ENCODE results near the gene SND1. TPM values are rescaled to one million over a fixed set of nuclear protein-coding genes. Genes with fewer than 3 reads are reported as not detected.

SND1 gene
- total RNA-seq, 1 experiment from 2014 or later = 139 TPM

DNA sequence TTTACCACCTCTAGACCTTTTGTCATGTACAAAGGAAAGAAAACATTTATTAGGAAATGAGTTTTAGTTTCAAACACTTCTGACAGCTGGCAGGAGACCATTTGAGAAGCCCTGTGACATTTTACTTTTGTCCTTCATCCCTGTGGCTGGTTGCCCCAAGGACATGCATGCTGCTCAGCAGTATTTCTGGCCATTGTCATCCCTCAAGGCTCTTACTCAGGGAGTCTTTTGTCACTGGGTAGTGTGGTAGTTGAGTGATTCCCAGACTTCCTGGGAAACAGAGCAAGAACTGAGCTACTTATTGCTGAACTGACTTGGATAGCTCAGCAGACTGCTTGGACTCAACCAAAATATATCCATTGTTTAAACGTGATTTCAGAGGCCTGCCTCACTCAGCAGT is 236.4 kb downstream of the SND1 start:
- no peaks in the 10 kb centered on the region for H3K27me3 ChIP-seq (ENCODE audit: low read length)
- no peaks in the 10 kb centered on the region for H3K79me2 ChIP-seq (ENCODE audit: low read length)
- intact Hi-C loops (cut with micrococcal nuclease) = no loop called here
- ATAC-seq (no peak), DNase-seq (no peak)
- BruUV-seq (replicated peaks) = TSS peak; percentile 10
- H3F3A ChIP-seq (ENCODE audit: low read length, unreplicated experiment) = no peaks in the 10 kb centered on the region
- H2AFZ ChIP-seq (ENCODE audit: low read length) = no peak overlapping the region
- CTCF ChIA-PET = no interaction called here
- H4K20me1 ChIP-seq (ENCODE audit: low read length) = peaks cover 3% of the 10 kb centered on the region; the same call in 1 of the 2 replicates
- no peaks in the 10 kb centered on the region for H3K9me3 ChIP-seq (ENCODE audit: low read length)
- H3K4me2 ChIP-seq (ENCODE audit: low read length) = no peak overlapping the region
- POLR2A ChIA-PET (ENCODE audit: unreplicated experiment) = no interaction called here
- H3K36me3 ChIP-seq (ENCODE audit: low read depth, low read length) = peaks cover 30% of the 10 kb centered on the region
- no peaks in the 10 kb centered on the region for H3K4me1 ChIP-seq (ENCODE audit: insufficient read depth, low read length)
- no peak overlapping the region for H3K4me3 ChIP-seq (ENCODE audit: low read length)
- TF ChIP-seq EZH2phosphoT487 (IDR thresholded peaks at IDR 0.05; ENCODE audit: borderline replicate concordance, low read length) = no peak
- TF ChIP-seq EZH2 (IDR thresholded peaks at IDR 0.05; ENCODE audit: low read length, unreplicated experiment) = no peak
- TF ChIP-seq, protein P1, sequence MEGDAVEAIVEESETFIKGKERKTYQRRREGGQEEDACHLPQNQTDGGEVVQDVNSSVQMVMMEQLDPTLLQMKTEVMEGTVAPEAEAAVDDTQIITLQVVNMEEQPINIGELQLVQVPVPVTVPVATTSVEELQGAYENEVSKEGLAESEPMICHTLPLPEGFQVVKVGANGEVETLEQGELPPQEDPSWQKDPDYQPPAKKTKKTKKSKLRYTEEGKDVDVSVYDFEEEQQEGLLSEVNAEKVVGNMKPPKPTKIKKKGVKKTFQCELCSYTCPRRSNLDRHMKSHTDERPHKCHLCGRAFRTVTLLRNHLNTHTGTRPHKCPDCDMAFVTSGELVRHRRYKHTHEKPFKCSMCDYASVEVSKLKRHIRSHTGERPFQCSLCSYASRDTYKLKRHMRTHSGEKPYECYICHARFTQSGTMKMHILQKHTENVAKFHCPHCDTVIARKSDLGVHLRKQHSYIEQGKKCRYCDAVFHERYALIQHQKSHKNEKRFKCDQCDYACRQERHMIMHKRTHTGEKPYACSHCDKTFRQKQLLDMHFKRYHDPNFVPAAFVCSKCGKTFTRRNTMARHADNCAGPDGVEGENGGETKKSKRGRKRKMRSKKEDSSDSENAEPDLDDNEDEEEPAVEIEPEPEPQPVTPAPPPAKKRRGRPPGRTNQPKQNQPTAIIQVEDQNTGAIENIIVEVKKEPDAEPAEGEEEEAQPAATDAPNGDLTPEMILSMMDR (conservative IDR thresholded peaks at IDR 0.05; ENCODE audit: low read depth, low read length) = no peak
- H3K27ac ChIP-seq (ENCODE audit: low read length) = no peak overlapping the region
- no peak overlapping the region for H3K9ac ChIP-seq (ENCODE audit: low read length)
- no peaks in the 10 kb centered on the region for H3K9me2 ChIP-seq (replicated peaks; ENCODE audit: low read length)

DNA sequence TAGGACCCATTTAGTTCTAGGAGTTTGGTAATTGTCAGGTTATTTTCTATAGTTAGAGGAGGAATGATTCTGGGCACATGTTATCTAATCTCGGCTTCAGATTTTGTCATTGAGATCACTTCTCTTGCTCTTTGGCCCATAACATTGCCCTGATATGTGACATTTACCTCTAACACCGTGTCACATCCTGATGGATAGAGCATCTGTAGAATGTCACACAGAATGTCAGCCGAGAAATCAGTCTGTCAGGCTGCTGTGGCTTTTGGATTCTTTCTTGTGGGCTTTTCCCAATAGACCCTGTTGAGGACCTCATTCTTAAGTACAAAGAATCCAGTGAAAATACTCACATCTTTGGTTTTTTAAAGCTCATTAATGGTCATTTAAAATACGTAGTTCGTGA is 236.8 kb downstream of the SND1 start:
- ChIA-PET CTCF (no interaction called here), POLR2A (ENCODE audit: unreplicated experiment) (no interaction called here)
- H2AFZ ChIP-seq (ENCODE audit: low read length) = no peak overlapping the region
- no peaks in the 10 kb centered on the region for H3K79me2 ChIP-seq (ENCODE audit: low read length)
- no peak overlapping the region for H3K4me2 ChIP-seq (ENCODE audit: low read length)
- no peaks in the 10 kb centered on the region for H3K9me2 ChIP-seq (replicated peaks; ENCODE audit: low read length)
- peaks cover 30% of the 10 kb centered on the region for H3K36me3 ChIP-seq (ENCODE audit: low read depth, low read length)
- BruUV-seq (replicated peaks) = no TSS peak
- DNase-seq (no peak), ATAC-seq (no peak)
- no peak overlapping the region for H3K27ac ChIP-seq (ENCODE audit: low read length)
- peaks cover 3% of the 10 kb centered on the region; the same call in 1 of the 2 replicates for H4K20me1 ChIP-seq (ENCODE audit: low read length)
- H3K27me3 ChIP-seq (ENCODE audit: low read length) = no peaks in the 10 kb centered on the region
- intact Hi-C loops (cut with micrococcal nuclease) = no loop called here
- TF ChIP-seq, protein P1 (conservative IDR thresholded peaks at IDR 0.05; ENCODE audit: low read depth, low read length) = no peak
- TF ChIP-seq EZH2 (IDR thresholded peaks at IDR 0.05; ENCODE audit: low read length, unreplicated experiment) (no peak), EZH2phosphoT487 (IDR thresholded peaks at IDR 0.05; ENCODE audit: borderline replicate concordance, low read length) (no peak)
- no peaks in the 10 kb centered on the region for H3F3A ChIP-seq (ENCODE audit: low read length, unreplicated experiment)
- H3K4me1 ChIP-seq (ENCODE audit: insufficient read depth, low read length) = no peaks in the 10 kb centered on the region
- no peaks in the 10 kb centered on the region for H3K9me3 ChIP-seq (ENCODE audit: low read length)
- no peak overlapping the region for H3K9ac ChIP-seq (ENCODE audit: low read length)
- H3K4me3 ChIP-seq (ENCODE audit: low read length) = no peak overlapping the region

DNA sequence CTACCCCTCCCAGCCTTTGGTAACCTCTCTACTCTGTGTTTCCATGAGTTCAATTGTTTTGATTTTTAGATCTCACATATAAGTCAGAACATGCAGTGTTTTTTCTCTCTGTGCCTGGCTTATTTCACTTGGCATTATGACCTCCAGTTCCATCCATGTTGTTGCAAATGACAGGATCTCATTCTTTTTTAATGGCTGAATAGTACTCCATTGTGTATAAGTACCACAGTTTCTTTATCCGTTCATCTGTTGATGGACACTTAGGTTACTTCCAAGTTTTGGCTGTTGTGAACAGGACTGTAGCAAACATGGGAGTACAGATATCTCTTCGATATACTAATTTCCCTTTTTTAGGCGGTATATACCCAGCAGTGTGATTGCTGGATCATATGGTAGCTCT is 237.7 kb downstream of the SND1 start:
- Histone ChIP-seq H3K9me2 (replicated peaks; ENCODE audit: low read length) (no peaks in the 10 kb centered on the region), H3K27me3 (ENCODE audit: low read length) (no peaks in the 10 kb centered on the region), H3K4me3 (ENCODE audit: low read length) (no peak overlapping the region), H3K9me3 (ENCODE audit: low read length) (no peaks in the 10 kb centered on the region), H3K4me2 (ENCODE audit: low read length) (no peak overlapping the region), H3K36me3 (ENCODE audit: low read depth, low read length) (peaks cover 30% of the 10 kb centered on the region), H3K9ac (ENCODE audit: low read length) (no peak overlapping the region), H3F3A (ENCODE audit: low read length, unreplicated experiment) (no peaks in the 10 kb centered on the region), H3K4me1 (ENCODE audit: insufficient read depth, low read length) (no peaks in the 10 kb centered on the region), H4K20me1 (ENCODE audit: low read length) (peaks cover 3% of the 10 kb centered on the region; the same call in 1 of the 2 replicates), H2AFZ (ENCODE audit: low read length) (no peak overlapping the region), H3K79me2 (ENCODE audit: low read length) (no peaks in the 10 kb centered on the region; the same call in 1 of the 2 replicates), H3K27ac (ENCODE audit: low read length) (no peak overlapping the region)
- intact Hi-C loops (cut with micrococcal nuclease) = no loop called here
- TF ChIP-seq EZH2phosphoT487 (IDR thresholded peaks at IDR 0.05; ENCODE audit: borderline replicate concordance, low read length) (no peak), EZH2 (IDR thresholded peaks at IDR 0.05; ENCODE audit: low read length, unreplicated experiment) (no peak)
- TF ChIP-seq, protein P1 (conservative IDR thresholded peaks at IDR 0.05; ENCODE audit: low read depth, low read length) = no peak
- no peak for ATAC-seq
- CTCF ChIA-PET = no interaction called here
- no TSS peak for BruUV-seq (replicated peaks)
- POLR2A ChIA-PET (ENCODE audit: unreplicated experiment) = no interaction called here
- no peak for DNase-seq

Measured in PC-3 (cell line).